Measurements from ENCODE around the gene PLEKHM3.

PLEKHM3 gene

GRCh38 chr2:207828361-207829057, 196.8 kb downstream of the PLEKHM3 start:
- Histone ChIP-seq H3K27me3 (no peaks in the 10 kb centered on the region), H3K4me3 (no peak overlapping the region), H3K4me1 (peaks cover 0 to 16% (median 12%) of the 10 kb centered on the region in 4 donors), H3K27ac (no peak overlapping the region), H3K9me3 (no peaks in the 10 kb centered on the region), H3K36me3 (peaks cover 13 to 31% (median 15%) of the 10 kb centered on the region in 3 donors)
- intact Hi-C loops (cut with DNase I; ENCODE audit: low total_unique reads) = no loop called here
- DNase-seq = no peak
- TF ChIP-seq CTCF (IDR thresholded peaks at IDR 0.05) = no peak

- Histone ChIP-seq H3K27me3 (no peaks in the 10 kb centered on the region), H3K4me1 (peaks cover 0 to 16% (median 12%) of the 10 kb centered on the region in 4 donors), H3K4me3 (no peak overlapping the region), H3K27ac (peak overlapping the region in 1 of 2 donors; percentile 7), H3K9me3 (no peaks in the 10 kb centered on the region), H3K36me3 (peaks cover 15 to 30% (median 18%) of the 10 kb centered on the region in 3 donors)
- no peak for DNase-seq
- TF ChIP-seq CTCF (IDR thresholded peaks at IDR 0.05) = no peak
- intact Hi-C loops (cut with DNase I; ENCODE audit: low total_unique reads) = no loop called here
Observed at GRCh38 chr2:207825978-207826377, 199.3 kb downstream of the PLEKHM3 start.

- TF ChIP-seq CTCF (IDR thresholded peaks at IDR 0.05) = no peak
- Histone ChIP-seq H3K27ac (peak overlapping the region; percentile 7 to 34), H3K27me3 (no peaks in the 10 kb centered on the region), H3K9me3 (no peaks in the 10 kb centered on the region), H3K36me3 (peaks cover 15 to 25% (median 18%) of the 10 kb centered on the region in 3 donors), H3K4me1 (peaks cover 0 to 16% (median 12%) of the 10 kb centered on the region in 4 donors), H3K4me3 (no peak overlapping the region)
- intact Hi-C loops (cut with DNase I; ENCODE audit: low total_unique reads) = no loop called here
- no peak for DNase-seq
Observed at GRCh38 chr2:207825045-207825954, 200.0 kb downstream of the PLEKHM3 start.

- H3K4me3 ChIP-seq = no peak overlapping the region
- no peak overlapping the region for H3K27ac ChIP-seq
Observed at GRCh38 chr2:207823865-207824264, 201.5 kb downstream of the PLEKHM3 start.

More at GRCh38 chr2:207823865-207824264, 201.5 kb downstream of the PLEKHM3 start:
- peaks cover 13 to 25% (median 15%) of the 10 kb centered on the region in 3 donors for H3K36me3 ChIP-seq
- H3K4me1 ChIP-seq = peaks cover 0 to 16% (median 12%) of the 10 kb centered on the region in 4 donors
- H3K27me3 ChIP-seq = no peaks in the 10 kb centered on the region
- H3K9me3 ChIP-seq = no peaks in the 10 kb centered on the region
- no peak for DNase-seq
- intact Hi-C loops (cut with DNase I; ENCODE audit: low total_unique reads) = no loop called here
- no peak for TF ChIP-seq CTCF (IDR thresholded peaks at IDR 0.05)

Data from tibial artery (tissue), 4 donors.